HG03045 (cell line): ENCODE results near the gene SMARCD1.
"Not testable (repeated sequence)": the region's sequence is repeated elsewhere in the genome, so short reads cannot be mapped to it uniquely, and the experiment has no call there.

Experiments
- ATAC-seq: cut with Tn5 transposase; IDR thresholded peaks from one replicate; pipeline ENCODE4 v1.9.1; 2021; ENCODE audit warnings: mild to moderate bottlenecking, moderate library complexity; ENCODE audit not compliant: unreplicated experiment

Gene SMARCD1

DNA sequence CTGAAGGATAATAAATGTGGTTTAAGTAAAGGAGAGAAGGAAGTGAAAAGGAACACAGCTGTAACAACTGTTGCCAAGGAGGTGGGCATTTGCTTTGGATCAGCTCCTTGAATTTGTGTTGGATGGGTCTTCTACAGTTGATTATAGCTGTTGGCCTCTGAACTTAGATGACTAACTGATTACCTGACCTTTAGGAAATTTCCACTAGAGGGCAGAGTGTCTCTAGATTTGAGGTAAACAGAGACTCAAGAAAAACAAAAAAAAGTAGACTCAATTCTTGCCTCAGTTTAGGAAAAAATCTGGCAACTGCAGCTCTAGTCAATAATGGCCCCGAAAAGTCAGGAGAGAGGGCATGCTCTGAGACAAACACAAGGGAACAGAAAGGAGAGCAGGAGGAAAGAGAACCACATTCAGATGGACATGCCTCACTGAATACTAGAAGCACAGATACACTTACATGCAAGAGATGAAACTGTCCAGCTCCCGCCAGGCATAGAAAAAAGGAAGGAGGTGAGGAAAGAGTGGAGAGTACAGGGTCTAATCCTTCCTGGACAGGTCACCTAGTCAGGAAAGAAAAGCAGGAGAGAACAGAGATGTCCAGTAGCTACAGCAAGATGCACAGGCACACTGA lies 47.5 kb downstream of the SMARCD1 start:
- ATAC-seq, result no peak

DNA sequence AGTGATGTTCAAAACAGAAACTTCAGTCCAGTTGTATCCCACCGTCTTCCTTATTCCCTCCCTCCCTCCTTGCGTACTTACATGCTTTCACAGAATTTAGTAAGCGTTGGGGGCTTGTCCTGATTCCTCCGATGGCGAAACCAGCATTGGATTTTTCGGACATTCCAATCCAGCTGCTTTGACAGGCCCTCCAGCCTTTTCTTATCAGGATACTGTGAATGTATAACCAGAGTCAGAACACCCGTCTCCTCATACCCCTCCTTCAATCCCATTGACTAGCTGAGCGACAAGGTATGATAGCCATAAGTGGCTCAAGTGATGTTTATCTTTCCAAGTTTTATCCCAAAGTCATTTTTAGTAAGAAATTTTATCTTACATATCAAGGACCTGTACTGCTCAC lies 57.9 kb downstream of the SMARCD1 start:
- no peak for ATAC-seq

DNA sequence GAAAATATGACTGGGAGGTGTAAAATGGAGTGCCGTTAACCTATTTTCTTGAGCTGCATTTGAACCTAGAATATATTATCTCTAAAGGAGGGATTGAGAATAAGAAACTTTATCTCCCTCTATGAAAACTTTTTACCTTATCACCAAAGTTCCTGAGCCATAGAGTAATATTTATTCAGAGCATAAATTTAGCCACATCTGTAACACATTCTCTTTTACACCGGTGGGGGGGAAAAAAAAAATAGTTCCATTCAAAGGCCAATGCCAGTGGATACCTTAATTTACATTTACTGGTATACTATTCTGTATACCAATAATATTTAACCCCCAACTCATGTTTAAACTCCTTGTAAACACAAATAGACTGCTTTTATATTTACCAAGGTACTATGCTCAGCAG lies 60.3 kb downstream of the SMARCD1 start:
- no peak for ATAC-seq

DNA sequence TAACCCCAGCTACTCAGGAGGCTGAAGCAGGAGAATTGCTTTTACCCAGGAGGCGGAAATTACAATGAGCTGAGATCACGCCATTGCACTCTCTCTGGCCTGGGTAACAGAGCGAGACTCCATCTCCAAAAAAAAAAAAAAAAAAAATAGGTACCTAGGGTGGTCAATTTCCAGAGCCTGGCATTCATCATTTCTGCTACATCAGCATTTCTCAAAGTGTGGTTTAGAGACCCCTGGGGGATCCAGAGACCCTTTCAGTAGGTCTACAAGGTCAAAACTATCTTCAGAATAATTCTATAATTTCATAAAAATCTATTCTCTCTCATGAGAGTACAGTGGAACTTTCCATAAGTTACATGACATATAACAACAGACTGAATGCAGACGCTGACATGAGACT lies 62.1 kb downstream of the SMARCD1 start:
- ATAC-seq, result no peak

DNA sequence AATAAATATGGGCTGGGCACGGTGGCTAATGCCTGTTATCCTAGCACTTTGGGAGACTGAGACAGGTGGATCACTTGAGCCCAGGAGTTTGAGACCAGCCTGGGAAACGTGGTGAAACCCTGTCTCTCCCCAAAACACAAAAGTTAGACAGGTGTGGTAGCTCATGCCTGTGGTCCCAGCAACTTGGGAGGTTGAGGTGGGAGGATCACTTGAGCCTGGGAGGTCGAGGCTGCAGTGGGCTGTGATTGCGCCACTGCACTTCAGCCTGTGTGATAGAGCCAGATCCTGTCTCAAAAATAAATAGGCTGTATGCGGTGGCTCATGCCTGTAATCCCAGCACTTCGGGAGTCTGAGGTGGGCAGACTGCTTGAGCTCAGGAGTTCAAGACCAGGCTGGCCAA lies 62.9 kb downstream of the SMARCD1 start:
- not testable (repeated sequence) for ATAC-seq

DNA sequence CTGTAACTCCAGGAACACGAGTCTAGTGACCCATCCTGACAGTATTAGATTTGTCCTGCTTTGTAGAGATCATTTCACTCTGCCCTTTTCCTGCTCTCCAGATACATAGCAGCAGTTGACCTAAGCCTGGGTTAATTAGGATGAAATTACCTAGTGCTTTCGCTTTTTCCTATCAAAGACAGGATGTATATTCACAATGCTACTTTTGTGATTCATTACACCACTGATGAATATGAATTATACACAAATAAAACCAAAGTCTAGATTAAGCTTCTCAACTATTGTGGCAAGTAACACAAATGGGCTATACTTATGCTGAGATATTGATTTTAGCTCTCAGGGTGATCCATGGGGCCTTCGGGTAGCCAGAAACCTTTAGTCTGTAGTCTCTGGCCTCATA lies 64.2 kb downstream of the SMARCD1 start:
- no peak for ATAC-seq
